22Rv1 (cell line): ENCODE results near the gene ANKS6.

ENCODE experiments used
- ZFX ChIP-seq: fragments of 450-650 bp; IDR thresholded peaks from 2 replicates; pipeline ENCODE4 v1.6.1; 2017; ENCODE audit warnings: antibody characterized with exemption, borderline replicate concordance
- TF ChIP-seq, protein P1 (sequence below): fragments of 450-650 bp; IDR thresholded peaks from 2 replicates; pipeline ENCODE4 v1.5.1; 2017; ENCODE audit warnings: mild to moderate bottlenecking

DNA sequence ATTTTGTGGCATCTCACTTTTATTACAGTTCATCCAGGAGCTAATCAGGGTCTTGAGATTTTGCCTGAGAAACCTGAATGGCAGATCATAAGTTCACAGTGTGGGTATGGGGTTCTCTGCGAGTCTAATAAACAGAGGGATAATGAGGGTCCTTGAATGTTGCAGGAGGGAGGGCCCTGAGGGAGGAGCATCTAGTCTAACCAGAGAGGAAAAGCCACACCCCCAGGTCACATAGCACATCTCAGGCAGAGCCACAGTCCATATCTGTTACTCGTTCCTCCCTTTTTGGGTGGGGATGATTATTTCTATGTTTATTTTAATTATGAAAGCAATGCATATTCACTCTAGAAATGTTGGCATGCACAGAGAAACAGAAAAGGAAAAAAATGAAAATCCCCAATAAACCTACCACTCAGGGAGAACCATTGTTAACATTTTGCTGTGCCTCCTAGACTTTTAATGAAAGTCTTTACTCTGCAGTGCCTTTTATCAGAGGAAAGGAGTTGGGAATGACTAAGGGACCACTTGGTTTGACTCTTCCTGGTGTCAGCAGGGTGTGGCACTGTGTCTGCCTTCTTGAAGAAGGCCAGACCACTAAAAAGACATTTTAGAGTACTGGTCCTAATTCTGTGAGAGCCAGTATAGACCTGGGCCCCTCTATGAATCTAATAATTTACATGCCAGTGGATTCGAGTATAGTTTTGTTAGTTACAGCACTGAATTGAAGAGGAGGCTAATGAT lies 13.9 kb upstream of the ANKS6 start:
- TF ChIP-seq, protein P1, sequence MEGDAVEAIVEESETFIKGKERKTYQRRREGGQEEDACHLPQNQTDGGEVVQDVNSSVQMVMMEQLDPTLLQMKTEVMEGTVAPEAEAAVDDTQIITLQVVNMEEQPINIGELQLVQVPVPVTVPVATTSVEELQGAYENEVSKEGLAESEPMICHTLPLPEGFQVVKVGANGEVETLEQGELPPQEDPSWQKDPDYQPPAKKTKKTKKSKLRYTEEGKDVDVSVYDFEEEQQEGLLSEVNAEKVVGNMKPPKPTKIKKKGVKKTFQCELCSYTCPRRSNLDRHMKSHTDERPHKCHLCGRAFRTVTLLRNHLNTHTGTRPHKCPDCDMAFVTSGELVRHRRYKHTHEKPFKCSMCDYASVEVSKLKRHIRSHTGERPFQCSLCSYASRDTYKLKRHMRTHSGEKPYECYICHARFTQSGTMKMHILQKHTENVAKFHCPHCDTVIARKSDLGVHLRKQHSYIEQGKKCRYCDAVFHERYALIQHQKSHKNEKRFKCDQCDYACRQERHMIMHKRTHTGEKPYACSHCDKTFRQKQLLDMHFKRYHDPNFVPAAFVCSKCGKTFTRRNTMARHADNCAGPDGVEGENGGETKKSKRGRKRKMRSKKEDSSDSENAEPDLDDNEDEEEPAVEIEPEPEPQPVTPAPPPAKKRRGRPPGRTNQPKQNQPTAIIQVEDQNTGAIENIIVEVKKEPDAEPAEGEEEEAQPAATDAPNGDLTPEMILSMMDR = no peak
- TF ChIP-seq ZFX = no peak
